C4-2B (cell line): Measurements from ENCODE around the gene SLC35B4.

Experiments
- H3K27ac ChIP-seq: fragments of 450-650 bp; 2 replicates; pipeline ENCODE4 v1.5.1; 2017
- CTCF ChIP-seq: fragments of 450-650 bp; conservative IDR thresholded peaks from 2 replicates; pipeline ENCODE4 v1.5.1; 2017; ENCODE audit warnings: mild to moderate bottlenecking
- ZFX ChIP-seq: fragments of 450-650 bp; IDR thresholded peaks from 2 replicates; pipeline ENCODE4 v1.6.1; 2017

Gene SLC35B4

GRCh38 chr7:134332892-134333291, 16.2 kb upstream of the SLC35B4 start:
- TF ChIP-seq ZFX: no peak
- no peak for TF ChIP-seq CTCF
- H3K27ac ChIP-seq: no peak overlapping the region

GRCh38 chr7:134331393-134331792, 14.7 kb upstream of the SLC35B4 start:
- H3K27ac ChIP-seq: no peak overlapping the region
- TF ChIP-seq ZFX: no peak
- TF ChIP-seq CTCF: no peak

- no peak overlapping the region for H3K27ac ChIP-seq
- no peak for TF ChIP-seq CTCF
- no peak for TF ChIP-seq ZFX
These were observed 14.2 kb upstream of the SLC35B4 start for GRCh38 chr7:134330974-134331373.

GRCh38 chr7:134329614-134330346, 13.1 kb upstream of the SLC35B4 start:
- no peak for TF ChIP-seq CTCF
- no peak for TF ChIP-seq ZFX
- no peak overlapping the region for H3K27ac ChIP-seq

- TF ChIP-seq CTCF (no peak), ZFX (no peak)
- no peak overlapping the region for H3K27ac ChIP-seq
These were observed 12.2 kb upstream of the SLC35B4 start for GRCh38 chr7:134328900-134329299.

- TF ChIP-seq CTCF (peak; percentile 74), ZFX (no peak)
- no peak overlapping the region for H3K27ac ChIP-seq
These were observed 11.2 kb upstream of the SLC35B4 start for GRCh38 chr7:134327896-134328295.

- no peak overlapping the region for H3K27ac ChIP-seq
- no peak for TF ChIP-seq ZFX
- TF ChIP-seq CTCF: no peak
These were observed 7.4 kb upstream of the SLC35B4 start for GRCh38 chr7:134324107-134324506.
